ENCODE measurements around the gene KCTD13.
"Not testable (repeated sequence)": the region's sequence is repeated elsewhere in the genome, so short reads cannot be mapped to it uniquely, and the experiment has no call there.

KCTD13 gene

GRCh38 chr16:29925781-29926710, at the start of gene KCTD13:
TSS of gene KCTD13 (minus strand) at chr16:29926226. CDS start at chr16:29926033, 193 bp downstream.
- DNase-seq (ENCODE audit: low read depth), result peak; percentile 85

GRCh38 chr16:29975134-29975538, 49.1 kb upstream of the KCTD13 start:
- no peak for DNase-seq (ENCODE audit: low read depth)

- DNase-seq (ENCODE audit: low read depth), result peak; percentile 34
Observed at GRCh38 chr16:29974291-29975133, 48.5 kb upstream of the KCTD13 start.

- DNase-seq (ENCODE audit: low read depth), result peak; percentile 97
Observed at GRCh38 chr16:29973384-29974246, 47.6 kb upstream of the KCTD13 start, which contains the start of gene TAOK2. TSS of gene TAOK2 (plus strand) at chr16:29973868. CDS start at chr16:29977773, 3,905 bp downstream.

- no peak for DNase-seq (ENCODE audit: low read depth)
Observed at GRCh38 chr16:29972992-29973383, 47.0 kb upstream of the KCTD13 start.

- DNase-seq (ENCODE audit: low read depth), result no peak
Observed at GRCh38 chr16:29972500-29972899, 46.5 kb upstream of the KCTD13 start.

GRCh38 chr16:29971304-29971703, 45.3 kb upstream of the KCTD13 start:
- no peak for DNase-seq (ENCODE audit: low read depth)

- DNase-seq (ENCODE audit: low read depth), result no peak
Observed at GRCh38 chr16:29968205-29968604, 42.2 kb upstream of the KCTD13 start.

- DNase-seq (ENCODE audit: low read depth), result no peak
Observed at GRCh38 chr16:29963021-29963743, 37.2 kb upstream of the KCTD13 start.

- DNase-seq (ENCODE audit: low read depth), result peak; percentile 55
Observed at GRCh38 chr16:29962344-29962994, 36.4 kb upstream of the KCTD13 start.

- DNase-seq (ENCODE audit: low read depth), result peak; percentile 88
Observed at GRCh38 chr16:29961479-29962343, 35.7 kb upstream of the KCTD13 start, which contains the start of gene TMEM219. TSS of gene TMEM219 (plus strand) at chr16:29962079. CDS start at chr16:29963144, 1,065 bp downstream.

- peak; percentile 4 for DNase-seq (ENCODE audit: low read depth)
Observed at GRCh38 chr16:29961127-29961478, 35.1 kb upstream of the KCTD13 start.

- not testable (repeated sequence) for DNase-seq (ENCODE audit: low read depth)
Observed at GRCh38 chr16:29959821-29960220, 33.8 kb upstream of the KCTD13 start.

- DNase-seq (ENCODE audit: low read depth), result no peak
Observed at GRCh38 chr16:29959293-29959692, 33.3 kb upstream of the KCTD13 start.

- DNase-seq (ENCODE audit: low read depth), result no peak
Observed at GRCh38 chr16:29958756-29959155, 32.7 kb upstream of the KCTD13 start.

- DNase-seq (ENCODE audit: low read depth), result peak; percentile 12
Observed at GRCh38 chr16:29951625-29952365, 25.8 kb upstream of the KCTD13 start.

- DNase-seq (ENCODE audit: low read depth), result no peak
Observed at GRCh38 chr16:29950806-29951461, 24.9 kb upstream of the KCTD13 start.

GRCh38 chr16:29947897-29948296, 21.9 kb upstream of the KCTD13 start:
- DNase-seq (ENCODE audit: low read depth), result no peak

Data from ELR (cell line).